Mesenchymal stem cell (in vitro differentiated cells and primary cell): ENCODE measurements around the gene CNTROB.

Experiments
- DNase-seq: peaks from one replicate; pipeline ENCODE4 v3.0.0-alpha.2; 2013
- H2AFZ ChIP-seq: one replicate; pipeline ENCODE4 v1.6.1; 2013; ENCODE audit warnings: low read depth, mild to moderate bottlenecking, control low read depth, inconsistent platforms, low read length, moderate library complexity
- H2AK5ac ChIP-seq: 2 replicates; pipeline ENCODE4 v1.6.1; 2013; ENCODE audit warnings: low read length, moderate library complexity, mild to moderate bottlenecking, inconsistent platforms; ENCODE audit not compliant: severe bottlenecking
- H2BK120ac ChIP-seq: one replicate; pipeline ENCODE4 v1.6.1; 2013; ENCODE audit warnings: low read depth, mild to moderate bottlenecking, inconsistent platforms, low read length, moderate library complexity
- H2BK12ac ChIP-seq, 2 experiments: one replicate each; pipeline ENCODE4 v1.6.1; 2013; ENCODE audit warnings: inconsistent platforms in 2 of 2, low read length in 2 of 2, mild to moderate bottlenecking in 2 of 2, moderate library complexity in 2 of 2, control low read depth in 1 of 2
- H2BK15ac ChIP-seq: one replicate; pipeline ENCODE4 v1.6.1; 2013; ENCODE audit warnings: mild to moderate bottlenecking, low read depth, inconsistent platforms; ENCODE audit not compliant: poor library complexity, severe bottlenecking
- H2BK5ac ChIP-seq: 2 replicates; pipeline ENCODE4 v1.6.1; 2013; ENCODE audit warnings: low read depth, mild to moderate bottlenecking, low read length, control low read depth, inconsistent platforms; ENCODE audit not compliant: poor library complexity, severe bottlenecking
- H3K14ac ChIP-seq, 2 experiments: one replicate each; pipeline ENCODE4 v1.6.1; 2013; ENCODE audit warnings: inconsistent platforms in 2 of 2, low read length in 2 of 2, control low read depth in 1 of 2, mild to moderate bottlenecking in 1 of 2, moderate library complexity in 1 of 2
- H3K18ac ChIP-seq, 2 experiments: one replicate each; pipeline ENCODE4 v1.6.1; 2013; ENCODE audit warnings: inconsistent platforms in 2 of 2, low read length in 2 of 2, control low read depth in 1 of 2, low read depth in 1 of 2, mild to moderate bottlenecking in 1 of 2
- H3K23ac ChIP-seq, 2 experiments: one replicate each; pipeline ENCODE4 v1.6.1; 2013; ENCODE audit warnings: inconsistent platforms in 2 of 2, low read length in 2 of 2, mild to moderate bottlenecking in 2 of 2, moderate library complexity in 2 of 2, control low read depth in 1 of 2
- H3K27ac ChIP-seq: 2 replicates; pipeline ENCODE4 v1.5.1; 2013; ENCODE audit warnings: mild to moderate bottlenecking, moderate library complexity, low read length, control low read depth, inconsistent platforms; ENCODE audit not compliant: poor library complexity, severe bottlenecking
- H3K27me3 ChIP-seq, 2 experiments: 2 replicates each; pipeline versions ENCODE4 v1.6.1 to v1.7.0; 2013; ENCODE audit warnings: low read length in 2 of 2, mild to moderate bottlenecking in 2 of 2, moderate library complexity in 2 of 2, control low read depth in 1 of 2, inconsistent platforms in 1 of 2; ENCODE audit not compliant: control insufficient read depth in 1 of 2, insufficient read depth in 1 of 2
- H3K36me3 ChIP-seq, 2 experiments: 2 replicates each; pipeline versions ENCODE4 v1.6.1 to v1.7.0; 2013; ENCODE audit warnings: low read length in 2 of 2, control low read depth in 1 of 2, inconsistent platforms in 1 of 2, low read depth in 1 of 2, mild to moderate bottlenecking in 1 of 2; ENCODE audit not compliant: insufficient read depth in 2 of 2, control insufficient read depth in 1 of 2
- H3K4ac ChIP-seq, 2 experiments: one replicate each; pipeline ENCODE4 v1.6.1; 2013; ENCODE audit warnings: inconsistent platforms in 2 of 2, low read length in 2 of 2, mild to moderate bottlenecking in 2 of 2, moderate library complexity in 2 of 2, control low read depth in 1 of 2, low read depth in 1 of 2
- H3K4me1 ChIP-seq: 2 replicates; pipeline ENCODE4 v1.6.1; 2013; ENCODE audit warnings: low read depth, low read length, control low read depth; ENCODE audit not compliant: control insufficient read depth, insufficient read depth
- H3K4me2 ChIP-seq: 2 replicates; pipeline ENCODE4 v1.6.1; 2013; ENCODE audit warnings: low read length, mild to moderate bottlenecking, inconsistent platforms; ENCODE audit not compliant: poor library complexity, severe bottlenecking
- H3K4me3 ChIP-seq, 2 experiments: 2 replicates each; pipeline versions ENCODE4 v1.5.1 to v1.7.0; 2013; ENCODE audit warnings: low read length in 2 of 2, mild to moderate bottlenecking in 2 of 2, control low read depth in 1 of 2, low read depth in 1 of 2; ENCODE audit not compliant: insufficient read depth in 1 of 2
- H3K79me1 ChIP-seq: replicated peaks from 2 replicates; pipeline ENCODE4 v1.6.1; 2013; ENCODE audit warnings: mild to moderate bottlenecking, control low read depth, low read length, inconsistent platforms; ENCODE audit not compliant: poor library complexity, severe bottlenecking
- H3K9ac ChIP-seq: 2 replicates; pipeline ENCODE4 v1.7.0; 2013; ENCODE audit warnings: mild to moderate bottlenecking, low read length, moderate library complexity
- H3K9me3 ChIP-seq: 2 replicates; pipeline ENCODE4 v1.7.0; 2013; ENCODE audit warnings: mild to moderate bottlenecking, low read length; ENCODE audit not compliant: control insufficient read depth
- H4K8ac ChIP-seq: one replicate; pipeline ENCODE4 v1.6.1; 2013; ENCODE audit warnings: inconsistent platforms, mild to moderate bottlenecking, low read length, moderate library complexity
- H4K91ac ChIP-seq: one replicate; pipeline ENCODE4 v1.6.1; 2013; ENCODE audit warnings: mild to moderate bottlenecking, low read length, inconsistent platforms
- WGBS: methylation state at CpG from one replicate; pipeline ENCODE4 v1.1.7; 2013; ENCODE audit warnings: mixed read lengths; 5-methylcytosine and 5-hydroxymethylcytosine counted together

The CNTROB gene

GRCh38 chr17:7887038-7887481 lies 44.9 kb upstream of the CNTROB start:
- Histone ChIP-seq H3K4me1 (peaks cover 21% of the 10 kb centered on the region), H2BK5ac (peak overlapping the region; percentile 76), H3K4me3 (peak overlapping the region in 1 of 2 experiments; percentile 94), H4K8ac (peak overlapping the region; percentile 12), H3K4me2 (peak overlapping the region; percentile 94), H3K36me3 (peaks cover 20 to 22% of the 10 kb centered on the region in 2 experiments), H2AK5ac (peak overlapping the region; percentile 98), H3K79me1 (peaks cover 17% of the 10 kb centered on the region), H3K4ac (peak overlapping the region; percentile 46 to 88), H3K27ac (peak overlapping the region; percentile 95), H2BK12ac (no peak overlapping the region), H3K9ac (peak overlapping the region; percentile 91), H3K23ac (no peak overlapping the region), H3K9me3 (no peaks in the 10 kb centered on the region), H3K18ac (peak overlapping the region in 1 of 2 experiments; percentile 96), H3K27me3 (no peaks in the 10 kb centered on the region), H3K14ac (no peak overlapping the region), H4K91ac (peak overlapping the region; percentile 32), H2AFZ (no peak overlapping the region), H2BK120ac (peak overlapping the region; percentile 84), H2BK15ac (no peak overlapping the region)
- no peak for DNase-seq
- 0% methylated on average over 4 of the region's 8 CpGs for WGBS

DNA sequence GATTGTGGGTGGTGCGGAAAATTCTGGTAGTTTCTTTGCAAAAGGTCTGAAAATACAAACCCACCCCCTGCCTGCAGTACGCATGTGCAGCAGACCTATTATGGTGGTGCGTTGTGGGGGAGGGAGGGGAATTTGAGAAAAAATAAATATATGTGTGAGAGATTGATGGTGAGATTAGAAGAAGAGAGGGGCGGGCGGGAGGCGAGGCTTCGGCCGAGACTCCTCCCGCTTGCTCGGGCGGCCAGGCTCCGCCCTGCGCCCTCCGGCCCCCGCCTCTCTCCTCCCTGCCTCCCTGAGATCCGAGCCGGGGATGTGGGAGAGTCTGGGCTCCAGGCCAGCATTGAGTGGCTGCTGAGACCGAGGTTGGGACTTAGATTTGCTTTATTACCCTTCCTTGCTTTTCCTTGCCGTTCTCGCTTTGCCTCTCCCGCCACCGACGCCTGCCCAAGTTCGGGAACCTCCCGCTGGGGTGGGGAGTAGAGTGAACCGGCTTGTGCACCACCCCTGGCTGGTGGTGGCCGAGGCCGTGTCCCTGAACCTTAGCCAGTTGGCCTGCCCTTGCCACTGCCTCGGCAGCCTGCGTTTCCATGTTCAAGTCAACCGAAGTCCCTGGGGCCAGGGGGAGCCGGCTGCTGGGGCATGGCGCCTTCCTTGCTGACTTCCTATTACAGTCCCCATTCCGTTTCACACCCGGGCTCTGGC lies 44.4 kb upstream of the CNTROB start:
- H3K14ac ChIP-seq, result peak overlapping the region in 1 of 2 experiments; percentile 99
- 1% methylated on average over 24 of the region's 35 CpGs for WGBS
- H4K8ac ChIP-seq, result peak overlapping the region; percentile 92
- H3K27ac ChIP-seq, result peak overlapping the region; percentile 96
- peak overlapping the region; percentile 97 for H4K91ac ChIP-seq
- peak overlapping the region; percentile 71 for H2AK5ac ChIP-seq
- H3K9me3 ChIP-seq, result no peaks in the 10 kb centered on the region
- peak; percentile 97 for DNase-seq
- H2AFZ ChIP-seq, result peak overlapping the region; percentile 70
- H3K4me2 ChIP-seq, result peak overlapping the region; percentile 94
- H3K18ac ChIP-seq, result peak overlapping the region; percentile 96 to 98
- H3K4ac ChIP-seq, result peak overlapping the region; percentile 85 to 90
- peaks cover 20 to 22% of the 10 kb centered on the region in 2 experiments for H3K36me3 ChIP-seq
- H2BK5ac ChIP-seq, result peak overlapping the region; percentile 59
- H2BK15ac ChIP-seq, result peak overlapping the region; percentile 94
- H3K23ac ChIP-seq, result peak overlapping the region in 1 of 2 experiments; percentile 79
- peak overlapping the region; percentile 55 to 94 for H3K4me3 ChIP-seq
- H3K9ac ChIP-seq, result peak overlapping the region; percentile 91
- peaks cover 20% of the 10 kb centered on the region for H3K4me1 ChIP-seq
- H3K27me3 ChIP-seq, result no peaks in the 10 kb centered on the region
- H3K79me1 ChIP-seq, result peaks cover 16% of the 10 kb centered on the region
- peak overlapping the region; percentile 94 for H2BK120ac ChIP-seq
- H2BK12ac ChIP-seq, result peak overlapping the region; percentile 94 to 95

GRCh38 chr17:7888184-7888920 lies 43.7 kb upstream of the CNTROB start, which contains the start of gene CHD3:
TSS of gene CHD3 (plus strand) at chr17:7888789. CDS start at chr17:7889001, 212 bp downstream.
- Histone ChIP-seq H3K9ac (peak within 1 kb of the TSS; percentile 88), H2AFZ (peak within 1 kb of the TSS; percentile 70), H3K4me2 (peak within 1 kb of the TSS; percentile 92), H2BK12ac (peak within 1 kb of the TSS; percentile 94 to 95), H3K4ac (peak within 1 kb of the TSS; percentile 85 to 90), H3K18ac (peak within 1 kb of the TSS; percentile 96 to 98), H3K23ac (peak within 1 kb of the TSS in 1 of 2 experiments; percentile 79), H3K27me3 (no peaks in the 10 kb centered on the region), H3K79me1 (peaks cover 21% of the 10 kb centered on the region), H2AK5ac (peak within 1 kb of the TSS; percentile 97), H2BK15ac (peak within 1 kb of the TSS; percentile 94), H2BK5ac (peak within 1 kb of the TSS; percentile 59), H3K9me3 (no peaks in the 10 kb centered on the region), H3K4me3 (peak within 1 kb of the TSS; percentile 55 to 94), H4K8ac (peak within 1 kb of the TSS; percentile 92), H3K27ac (peak within 1 kb of the TSS; percentile 96), H4K91ac (peak within 1 kb of the TSS; percentile 97), H3K4me1 (peaks cover 20% of the 10 kb centered on the region), H3K14ac (peak within 1 kb of the TSS in 1 of 2 experiments; percentile 99), H3K36me3 (peaks cover 26% of the 10 kb centered on the region in 2 experiments), H2BK120ac (peak within 1 kb of the TSS; percentile 94)
- WGBS, result 59% methylated on average over 18 of the region's 18 CpGs
- DNase-seq, result peak; percentile 68
